Fibroblast of lung (primary cell): ENCODE data around the gene REL.

Source experiments
- EZH2 ChIP-seq: IDR thresholded peaks from 2 replicates; pipeline ENCODE4 v1.5.1; 2012; ENCODE audit warnings: low read length, control low read depth, mild to moderate bottlenecking; ENCODE audit errors: missing control alignments
- TF ChIP-seq, protein P1 (sequence below), 2 donors: IDR thresholded peaks in 1 of 2; conservative IDR thresholded peaks in 1 of 2; 1 replicate in 1 of 2; 2 replicates in 1 of 2; pipeline ENCODE4 v1.5.1; 2011 to 2012; ENCODE audit warnings: low read length in 2 of 2, control low read depth in 1 of 2, inconsistent platforms in 1 of 2, low read depth in 1 of 2, mild to moderate bottlenecking in 1 of 2

GRCh38 chr2:60836491-60836890, 44.9 kb upstream of the REL start:
- TF ChIP-seq, protein P1, sequence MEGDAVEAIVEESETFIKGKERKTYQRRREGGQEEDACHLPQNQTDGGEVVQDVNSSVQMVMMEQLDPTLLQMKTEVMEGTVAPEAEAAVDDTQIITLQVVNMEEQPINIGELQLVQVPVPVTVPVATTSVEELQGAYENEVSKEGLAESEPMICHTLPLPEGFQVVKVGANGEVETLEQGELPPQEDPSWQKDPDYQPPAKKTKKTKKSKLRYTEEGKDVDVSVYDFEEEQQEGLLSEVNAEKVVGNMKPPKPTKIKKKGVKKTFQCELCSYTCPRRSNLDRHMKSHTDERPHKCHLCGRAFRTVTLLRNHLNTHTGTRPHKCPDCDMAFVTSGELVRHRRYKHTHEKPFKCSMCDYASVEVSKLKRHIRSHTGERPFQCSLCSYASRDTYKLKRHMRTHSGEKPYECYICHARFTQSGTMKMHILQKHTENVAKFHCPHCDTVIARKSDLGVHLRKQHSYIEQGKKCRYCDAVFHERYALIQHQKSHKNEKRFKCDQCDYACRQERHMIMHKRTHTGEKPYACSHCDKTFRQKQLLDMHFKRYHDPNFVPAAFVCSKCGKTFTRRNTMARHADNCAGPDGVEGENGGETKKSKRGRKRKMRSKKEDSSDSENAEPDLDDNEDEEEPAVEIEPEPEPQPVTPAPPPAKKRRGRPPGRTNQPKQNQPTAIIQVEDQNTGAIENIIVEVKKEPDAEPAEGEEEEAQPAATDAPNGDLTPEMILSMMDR (conservative IDR thresholded peaks at IDR 0.05 in 1 of 2, IDR thresholded peaks at IDR 0.05 in 1 of 2; ENCODE audit: low read depth in 1 of 2, low read length in 2 of 2): no peak
- no peak for TF ChIP-seq EZH2
